HepG2 (cell line): ENCODE measurements around the gene C11orf16. TPM values are rescaled to one million over a fixed set of nuclear protein-coding genes. Genes with fewer than 3 reads are reported as not detected.
"Not testable (repeated sequence)": the region's sequence is repeated elsewhere in the genome, so short reads cannot be mapped to it uniquely, and the experiment has no call there.

Experiments used
- ATAC-seq: fragments of 200-7000 bp; cut with Tn5 transposase; 3 replicates; pipeline ENCODE4 v1.9.1; 2020; ENCODE audit warnings: mild to moderate bottlenecking, moderate library complexity
- BruUV-seq: library from RNA; stranded (reverse); fragments of 400-500 nt; replicated peaks from 2 replicates; lab custom pipeline; 2021; lab: Mats Ljungman, UMichigan
- CTCF ChIA-PET: fragments of 300-600 bp; formaldehyde crosslinking; extraction: SDS; loops from one replicate; lab custom pipeline; 2021; ENCODE audit warnings: low total read pairs, inconsistent platforms, low intra/inter-chr PET ratio; lab: Yijun Ruan, JAX
- POLR2A ChIA-PET: fragments of 350-600 bp; sonication (Branson Sonifier 250); formaldehyde crosslinking; loops from one replicate; lab custom pipeline; 2020; ENCODE audit warnings: antibody characterized with exemption, inconsistent platforms; lab: Yijun Ruan, JAX
- DNase-seq: peaks from one replicate; pipeline ENCODE4 v3.0.0-alpha.2; 2015; ENCODE audit warnings: low spot score
- FAIRE-seq: peaks from 3 replicates; lab custom pipeline; 2011; peaks lifted over from hg19 to GRCh38; lab: Jason Lieb, UNC
- H2AFZ ChIP-seq: one replicate; pipeline ENCODE4 v1.6.1; 2011; ENCODE audit warnings: low read length, inconsistent platforms
- H3K27ac ChIP-seq: fragments of 300-600 bp; 3 replicates; pipeline ENCODE4 v1.8.0; 2011; ENCODE audit warnings: mixed run types, mild to moderate bottlenecking, mixed read lengths, low read length, inconsistent platforms; ENCODE audit not compliant: insufficient read depth; ENCODE audit errors: extremely low read length
- H3K27me3 ChIP-seq, 2 experiments: fragments of 200-600 bp in 1 of 2; 2 replicates in 1 of 2; 3 replicates in 1 of 2; pipeline versions ENCODE4 v1.6.0 to v1.8.0; 2011; ENCODE audit warnings: low read length in 2 of 2, mild to moderate bottlenecking in 2 of 2, moderate library complexity in 2 of 2, inconsistent platforms in 1 of 2; ENCODE audit not compliant: insufficient read depth in 2 of 2, control insufficient read depth in 1 of 2
- H3K36me3 ChIP-seq, 2 experiments: fragments of 200-600 bp in 1 of 2; replicated peaks in 1 of 2; 2 replicates in 1 of 2; 3 replicates in 1 of 2; pipeline versions ENCODE4 v1.5.1 to v1.8.0; 2011; ENCODE audit warnings: low read length in 2 of 2, inconsistent platforms in 1 of 2; ENCODE audit not compliant: insufficient read depth in 2 of 2, control insufficient read depth in 1 of 2
- H3K4me1 ChIP-seq: 2 replicates; pipeline ENCODE4 v1.5.1; 2012; ENCODE audit warnings: low read length, inconsistent platforms; ENCODE audit not compliant: insufficient read depth
- H3K4me2 ChIP-seq: 2 replicates; pipeline ENCODE4 v1.6.0; 2011; ENCODE audit warnings: low read depth, low read length, inconsistent platforms
- H3K4me3 ChIP-seq, 3 experiments: fragments of 200-600 bp in 1 of 3; sonication (generic), shearing (Covaris generic) in 1 of 3; replicated peaks in 1 of 3; 2 replicates each; pipeline ENCODE4 v1.5.1; 2011 to 2016; ENCODE audit warnings: low read length in 3 of 3, inconsistent platforms in 2 of 3, low read depth in 2 of 3, mild to moderate bottlenecking in 2 of 3, control low read depth in 1 of 3, mixed read lengths in 1 of 3; ENCODE audit not compliant: insufficient read depth in 1 of 3
- H3K79me2 ChIP-seq: one replicate; pipeline ENCODE4 v1.6.1; 2011; ENCODE audit warnings: low read length, inconsistent platforms; ENCODE audit not compliant: insufficient read depth
- H3K9ac ChIP-seq: 2 replicates; pipeline ENCODE4 v1.6.0; 2011; ENCODE audit warnings: mild to moderate bottlenecking, low read depth, low read length, inconsistent platforms; ENCODE audit not compliant: insufficient read depth
- H3K9me3 ChIP-seq: 2 replicates; pipeline ENCODE4 v1.5.1; 2012; ENCODE audit warnings: mild to moderate bottlenecking, low read length
- H4K20me1 ChIP-seq: 2 replicates; pipeline ENCODE4 v1.6.0; 2011; ENCODE audit warnings: inconsistent platforms, mild to moderate bottlenecking, low read length, moderate library complexity; ENCODE audit not compliant: insufficient read depth
- CEBPB ChIP-seq: IDR thresholded peaks from 2 replicates; pipeline ENCODE4 v1.6.1; 2011; ENCODE audit warnings: low read depth, low read length, improper control_type of control experiment, borderline replicate concordance
- STAG1 ChIP-seq: sonication (generic); formaldehyde crosslinking; IDR thresholded peaks from 2 replicates; pipeline ENCODE4 v1.4.0; 2020; ENCODE audit warnings: missing genetic modification reagents
- ZNF556 ChIP-seq: sonication (generic); formaldehyde crosslinking; IDR thresholded peaks from 2 replicates; pipeline ENCODE4 v1.4.0; 2020; ENCODE audit warnings: mild to moderate bottlenecking, missing genetic modification reagents, borderline replicate concordance
- WGBS: methylation state at CpG from one replicate; pipeline ENCODE4 v1.1.6; 2017; ENCODE audit warnings: low lambda C conversion rate; 5-methylcytosine and 5-hydroxymethylcytosine counted together
- in situ Hi-C: cut with HindIII; loops from 2 replicates; pipeline ENCODE4 v1.10.0; 2017; ENCODE audit warnings: low pct_unique_long_range_greater_than_20kb; ENCODE audit not compliant: extremely low pct_ligation_motif_present
- intact Hi-C: fragments of 100-400 bp; cut with micrococcal nuclease; formaldehyde crosslinking; loops from one replicate; pipeline ENCODE4 v1.10.0; 2022; ENCODE audit not compliant: unreplicated experiment
- polyA plus RNA-seq, 8 experiments: library from polyadenylated mRNA; depleted of rRNA in 3 of 8; stranded (reverse) in 7 of 8; unstranded in 1 of 8; fragments of >200 nt; fragmentation: Illumina TruSeq in 4 of 8; extraction: Trizol in 4 of 8; gene quantifications; 2 replicates each; pipeline versions ENCODE4 v1.2.1 to v1.2.3, GENCODE V29; 2011 to 2016; ENCODE audit warnings: low read depth in 4 of 8, missing spikeins in 1 of 8, mixed read lengths in 1 of 8; ENCODE audit not compliant: insufficient read depth in 1 of 8
- total RNA-seq, 5 experiments: library from RNA; depleted of rRNA; stranded (reverse); fragments of >200 nt; fragmentation: Illumina TruSeq; extraction: Trizol; gene quantifications; 2 replicates each; pipeline ENCODE4 v1.2.3, GENCODE V29; 2016; ENCODE audit warnings: low read depth in 1 of 5

C11orf16 gene
- total and polyA plus RNA-seq, 2 of the 13 experiments (the other 11 are each of a cell fraction or from before 2014, with no cell fraction given): not detected

DNA sequence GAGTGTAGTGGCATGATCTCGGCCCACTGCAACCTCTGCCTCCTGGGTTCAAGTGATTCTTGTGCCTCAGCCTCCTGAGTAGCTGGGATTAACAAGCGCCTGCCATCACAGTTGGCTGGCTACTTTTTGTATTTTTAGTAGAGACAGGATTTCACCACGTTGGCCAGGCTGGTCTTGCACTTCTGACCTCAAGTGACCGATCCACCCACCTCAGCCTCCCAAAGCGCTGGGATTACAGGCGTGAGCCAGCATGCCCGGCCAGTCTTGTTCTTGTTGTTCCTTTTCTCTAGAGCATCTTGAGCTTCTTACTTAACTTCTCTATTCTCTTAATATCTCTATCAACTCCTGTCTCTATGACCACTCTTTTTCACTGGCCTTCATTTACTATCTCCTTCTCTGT lies 51.2 kb downstream of the C11orf16 start:
- H3K9me3 ChIP-seq, CTCF ChIA-PET, H3K4me2 ChIP-seq, FAIRE-seq, H4K20me1 ChIP-seq, POLR2A ChIA-PET, in situ Hi-C loops, ATAC-seq, H3K36me3 ChIP-seq, BruUV-seq, DNase-seq, H3K4me1 ChIP-seq, intact Hi-C loops, H3K4me3 ChIP-seq, H2AFZ ChIP-seq, H3K79me2 ChIP-seq, H3K27ac ChIP-seq, H3K9ac ChIP-seq, H3K27me3 ChIP-seq: not testable (repeated sequence)
- WGBS: 30% methylated on average over 7 of the region's 7 CpGs

DNA sequence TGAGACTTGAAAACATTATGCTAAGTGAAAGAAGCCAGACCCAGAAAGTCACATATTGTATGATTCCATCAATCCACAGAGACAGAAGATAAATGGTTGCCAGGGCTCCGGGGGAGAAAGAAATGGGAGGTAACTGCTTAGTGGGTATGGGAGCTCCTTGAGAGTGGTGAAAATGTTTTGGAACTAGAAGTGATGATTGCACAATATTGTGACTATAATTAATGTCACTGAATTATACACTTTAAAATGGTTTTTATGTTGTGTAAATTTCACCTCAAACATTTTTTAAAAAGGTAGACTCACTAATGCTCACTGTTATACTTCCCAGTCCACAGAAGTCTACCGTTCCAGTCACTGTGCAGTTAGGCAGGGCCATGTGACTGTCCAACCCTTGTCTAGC lies 54.0 kb downstream of the C11orf16 start:
- WGBS: 45% methylated on average over 2 of the region's 2 CpGs
- H3K27ac ChIP-seq: no peak overlapping the region
- H2AFZ ChIP-seq: no peak overlapping the region
- no peak for DNase-seq
- ATAC-seq: no peak
- no peak overlapping the region for H3K4me2 ChIP-seq
- in situ Hi-C loops: no loop called here
- no peaks in the 10 kb centered on the region for H3K79me2 ChIP-seq
- H3K27me3 ChIP-seq: peaks cover 0 to 4% of the 10 kb centered on the region in 2 experiments; a peak in 1 of 5 replicates
- no peak overlapping the region for H3K4me3 ChIP-seq
- CTCF ChIA-PET: no interaction called here
- H3K36me3 ChIP-seq: no peaks in the 10 kb centered on the region
- POLR2A ChIA-PET: no interaction called here
- H4K20me1 ChIP-seq: no peaks in the 10 kb centered on the region
- BruUV-seq: no TSS peak
- no peak for TF ChIP-seq STAG1 (CRISPR knock-in tag)
- TF ChIP-seq ZNF556 (CRISPR knock-in tag): no peak
- peak; percentile 36; the same call in 1 of the 2 replicates for TF ChIP-seq CEBPB
- no peak overlapping the region for H3K9ac ChIP-seq
- FAIRE-seq: no peak
- H3K9me3 ChIP-seq: no peaks in the 10 kb centered on the region
- intact Hi-C loops: no loop called here
- no peaks in the 10 kb centered on the region for H3K4me1 ChIP-seq
